Measurements from ENCODE around the gene TRAPPC4. TPM values are rescaled to one million over a fixed set of nuclear protein-coding genes. Genes with fewer than 3 reads are reported as not detected.

The TRAPPC4 gene
- total and polyA plus RNA-seq, 2 donors (not counting 1 experiment from before 2014, with no cell fraction given) = 60.6 to 109 TPM

- Histone ChIP-seq H3K9me3 (ENCODE audit: control insufficient read depth, insufficient read depth, low read depth, low read length) (no peaks in the 10 kb centered on the region), H3K4me1 (ENCODE audit: control insufficient read depth, extremely low read depth, insufficient read depth, low read length) (no peaks in the 10 kb centered on the region), H3K27me3 (ENCODE audit: control insufficient read depth, insufficient read depth, low read length) (peaks cover 2% of the 10 kb centered on the region), H3K79me2 (ENCODE audit: control insufficient read depth, insufficient read depth, low read length) (no peaks in the 10 kb centered on the region), H3K4me2 (ENCODE audit: extremely low read depth, insufficient read depth, low read length) (no peak overlapping the region), H3K9ac (ENCODE audit: insufficient read depth, low read length) (no peak overlapping the region), H3K36me3 (ENCODE audit: control insufficient read depth, insufficient read depth, low read length) (no peaks in the 10 kb centered on the region), H4K20me1 (ENCODE audit: control insufficient read depth, extremely low read depth, insufficient read depth, low read length) (no peaks in the 10 kb centered on the region), H2AFZ (ENCODE audit: low read length) (no peak overlapping the region), H3K27ac (ENCODE audit: insufficient read depth, low read length) (no peak overlapping the region), H3K4me3 (replicated peaks in 1 of 4; ENCODE audit: control extremely low read depth in 1 of 4, insufficient read depth in 1 of 4, low read depth in 3 of 4, low read length in 4 of 4) (no peak overlapping the region)
- no peak for DNase-seq (ENCODE audit: low read depth in 2 of 2)
- TF ChIP-seq, protein P1, sequence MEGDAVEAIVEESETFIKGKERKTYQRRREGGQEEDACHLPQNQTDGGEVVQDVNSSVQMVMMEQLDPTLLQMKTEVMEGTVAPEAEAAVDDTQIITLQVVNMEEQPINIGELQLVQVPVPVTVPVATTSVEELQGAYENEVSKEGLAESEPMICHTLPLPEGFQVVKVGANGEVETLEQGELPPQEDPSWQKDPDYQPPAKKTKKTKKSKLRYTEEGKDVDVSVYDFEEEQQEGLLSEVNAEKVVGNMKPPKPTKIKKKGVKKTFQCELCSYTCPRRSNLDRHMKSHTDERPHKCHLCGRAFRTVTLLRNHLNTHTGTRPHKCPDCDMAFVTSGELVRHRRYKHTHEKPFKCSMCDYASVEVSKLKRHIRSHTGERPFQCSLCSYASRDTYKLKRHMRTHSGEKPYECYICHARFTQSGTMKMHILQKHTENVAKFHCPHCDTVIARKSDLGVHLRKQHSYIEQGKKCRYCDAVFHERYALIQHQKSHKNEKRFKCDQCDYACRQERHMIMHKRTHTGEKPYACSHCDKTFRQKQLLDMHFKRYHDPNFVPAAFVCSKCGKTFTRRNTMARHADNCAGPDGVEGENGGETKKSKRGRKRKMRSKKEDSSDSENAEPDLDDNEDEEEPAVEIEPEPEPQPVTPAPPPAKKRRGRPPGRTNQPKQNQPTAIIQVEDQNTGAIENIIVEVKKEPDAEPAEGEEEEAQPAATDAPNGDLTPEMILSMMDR (conservative IDR thresholded peaks at IDR 0.05 in 1 of 2, IDR thresholded peaks at IDR 0.05 in 1 of 2; ENCODE audit: low read depth in 1 of 2, low read length in 2 of 2) = no peak
- TF ChIP-seq EZH2 (IDR thresholded peaks at IDR 0.05; ENCODE audit: low read length, missing control alignments) = no peak
Observed at GRCh38 chr11:118973985-118974384, 44.6 kb upstream of the TRAPPC4 start.

GRCh38 chr11:118975771-118976709 lies 42.5 kb upstream of the TRAPPC4 start:
- no peak overlapping the region for H3K9ac ChIP-seq (ENCODE audit: insufficient read depth, low read length)
- H3K36me3 ChIP-seq (ENCODE audit: control insufficient read depth, insufficient read depth, low read length) = no peaks in the 10 kb centered on the region
- peaks cover 4% of the 10 kb centered on the region for H3K27me3 ChIP-seq (ENCODE audit: control insufficient read depth, insufficient read depth, low read length)
- H3K27ac ChIP-seq (ENCODE audit: insufficient read depth, low read length) = no peak overlapping the region
- H3K4me1 ChIP-seq (ENCODE audit: control insufficient read depth, extremely low read depth, insufficient read depth, low read length) = no peaks in the 10 kb centered on the region
- H3K79me2 ChIP-seq (ENCODE audit: control insufficient read depth, insufficient read depth, low read length) = no peaks in the 10 kb centered on the region
- H3K9me3 ChIP-seq (ENCODE audit: control insufficient read depth, insufficient read depth, low read depth, low read length) = no peaks in the 10 kb centered on the region
- TF ChIP-seq, protein P1 (conservative IDR thresholded peaks at IDR 0.05 in 1 of 2, IDR thresholded peaks at IDR 0.05 in 1 of 2; ENCODE audit: low read depth in 1 of 2, low read length in 2 of 2) = no peak
- TF ChIP-seq EZH2 (IDR thresholded peaks at IDR 0.05; ENCODE audit: low read length, missing control alignments) = no peak
- DNase-seq (ENCODE audit: low read depth in 2 of 2) = peak in 1 of 2 donors; percentile 77
- no peaks in the 10 kb centered on the region for H4K20me1 ChIP-seq (ENCODE audit: control insufficient read depth, extremely low read depth, insufficient read depth, low read length)
- no peak overlapping the region for H3K4me3 ChIP-seq (replicated peaks in 1 of 4; ENCODE audit: control extremely low read depth in 1 of 4, insufficient read depth in 1 of 4, low read depth in 3 of 4, low read length in 4 of 4)
- no peak overlapping the region for H2AFZ ChIP-seq (ENCODE audit: low read length)
- no peak overlapping the region for H3K4me2 ChIP-seq (ENCODE audit: extremely low read depth, insufficient read depth, low read length)

DNA sequence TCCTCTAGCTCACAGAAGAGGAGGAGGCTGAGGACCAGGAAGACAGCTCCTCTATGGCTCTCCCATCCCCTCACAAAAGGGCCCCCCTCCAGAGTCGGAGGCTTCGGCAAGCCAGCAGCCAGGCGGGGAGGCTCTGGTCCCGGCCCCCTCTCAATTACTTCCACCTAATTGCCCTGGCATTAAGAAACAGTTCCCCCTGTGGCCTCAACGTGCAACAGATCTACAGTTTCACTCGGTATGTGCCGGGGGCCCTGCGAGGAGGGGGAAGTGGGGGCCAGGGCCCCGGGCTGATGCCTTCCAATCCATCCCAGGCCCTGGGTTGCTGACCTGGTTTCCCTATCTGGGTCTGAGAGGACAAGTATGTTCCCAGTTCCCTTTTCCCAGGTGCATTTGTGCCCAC lies 39.1 kb upstream of the TRAPPC4 start:
- no peaks in the 10 kb centered on the region for H3K79me2 ChIP-seq (ENCODE audit: control insufficient read depth, insufficient read depth, low read length)
- no peak overlapping the region for H2AFZ ChIP-seq (ENCODE audit: low read length)

More for the DNA sequence above, 39.1 kb upstream of the TRAPPC4 start:
- H4K20me1 ChIP-seq (ENCODE audit: control insufficient read depth, extremely low read depth, insufficient read depth, low read length) = no peaks in the 10 kb centered on the region
- H3K27ac ChIP-seq (ENCODE audit: insufficient read depth, low read length) = no peak overlapping the region
- no peak overlapping the region for H3K9ac ChIP-seq (ENCODE audit: insufficient read depth, low read length)
- H3K27me3 ChIP-seq (ENCODE audit: control insufficient read depth, insufficient read depth, low read length) = peaks cover 4% of the 10 kb centered on the region
- TF ChIP-seq EZH2 (IDR thresholded peaks at IDR 0.05; ENCODE audit: low read length, missing control alignments) = no peak
- TF ChIP-seq, protein P1 (conservative IDR thresholded peaks at IDR 0.05 in 1 of 2, IDR thresholded peaks at IDR 0.05 in 1 of 2; ENCODE audit: low read depth in 1 of 2, low read length in 2 of 2) = no peak
- no peaks in the 10 kb centered on the region for H3K9me3 ChIP-seq (ENCODE audit: control insufficient read depth, insufficient read depth, low read depth, low read length)
- H3K4me3 ChIP-seq (replicated peaks in 1 of 4; ENCODE audit: control extremely low read depth in 1 of 4, insufficient read depth in 1 of 4, low read depth in 3 of 4, low read length in 4 of 4) = no peak overlapping the region
- no peak overlapping the region for H3K4me2 ChIP-seq (ENCODE audit: extremely low read depth, insufficient read depth, low read length)
- no peaks in the 10 kb centered on the region for H3K36me3 ChIP-seq (ENCODE audit: control insufficient read depth, insufficient read depth, low read length)
- no peak for DNase-seq (ENCODE audit: low read depth in 2 of 2)
- H3K4me1 ChIP-seq (ENCODE audit: control insufficient read depth, extremely low read depth, insufficient read depth, low read length) = no peaks in the 10 kb centered on the region

All from fibroblast of lung (primary cell).